Glutamatergic neuron (in vitro differentiated cells): ENCODE results near the gene KRT74. TPM values are rescaled to one million over a fixed set of nuclear protein-coding genes. Genes with fewer than 3 reads are reported as not detected.

Experiments
- DNase-seq: peaks from one replicate; pipeline ENCODE4 v3.0.0; 2022
- H3K27ac Mint-ChIP-seq: one replicate; pipeline ENCODE4 v1.8.0; 2020; ENCODE audit warnings: mild to moderate bottlenecking, mixed read lengths, inconsistent platforms; ENCODE audit not compliant: unreplicated experiment
- H3K27me3 Mint-ChIP-seq: one replicate; pipeline ENCODE4 v1.8.0; 2020; ENCODE audit warnings: mild to moderate bottlenecking, moderate library complexity, mixed read lengths, inconsistent platforms; ENCODE audit not compliant: unreplicated experiment
- H3K36me3 Mint-ChIP-seq: one replicate; pipeline ENCODE4 v1.8.0; 2020; ENCODE audit warnings: mild to moderate bottlenecking, mixed read lengths, inconsistent platforms; ENCODE audit not compliant: unreplicated experiment
- H3K4me1 Mint-ChIP-seq: one replicate; pipeline ENCODE4 v1.8.0; 2020; ENCODE audit warnings: mild to moderate bottlenecking, low read depth, mixed read lengths, inconsistent platforms; ENCODE audit not compliant: unreplicated experiment
- H3K4me3 Mint-ChIP-seq: one replicate; pipeline ENCODE4 v1.8.0; 2020; ENCODE audit warnings: mild to moderate bottlenecking, mixed read lengths, inconsistent platforms; ENCODE audit not compliant: unreplicated experiment
- H3K9me3 Mint-ChIP-seq: one replicate; pipeline ENCODE4 v1.8.0; 2020; ENCODE audit warnings: mild to moderate bottlenecking, moderate library complexity, mixed read lengths, inconsistent platforms; ENCODE audit not compliant: unreplicated experiment
- total RNA-seq: library from RNA; stranded (reverse); fragmentation: NEBNext Ultra II Directional; extraction: Animal tissue kit (Norgen Biotek cat#: 25700); gene quantifications from one replicate; pipeline ENCODE4 v1.2.1, GENCODE V29; 2021; ENCODE audit not compliant: unreplicated experiment
- TF ChIP-seq, protein P1 (sequence below): fragments of 200-600 bp; sonication (generic); IDR thresholded peaks from one replicate; pipeline ENCODE4 v1.5.0; 2021; ENCODE audit not compliant: partially characterized antibody, unreplicated experiment

KRT74 gene
- total RNA-seq, 1 donor from 2014 or later, result not detected

- Mint-ChIP-seq H3K27ac (no peak overlapping the region), H3K9me3 (peaks cover 5% of the 10 kb centered on the region), H3K4me1 (no peaks in the 10 kb centered on the region), H3K27me3 (peaks cover 6% of the 10 kb centered on the region), H3K4me3 (no peak overlapping the region), H3K36me3 (no peaks in the 10 kb centered on the region)
- TF ChIP-seq, protein P1, sequence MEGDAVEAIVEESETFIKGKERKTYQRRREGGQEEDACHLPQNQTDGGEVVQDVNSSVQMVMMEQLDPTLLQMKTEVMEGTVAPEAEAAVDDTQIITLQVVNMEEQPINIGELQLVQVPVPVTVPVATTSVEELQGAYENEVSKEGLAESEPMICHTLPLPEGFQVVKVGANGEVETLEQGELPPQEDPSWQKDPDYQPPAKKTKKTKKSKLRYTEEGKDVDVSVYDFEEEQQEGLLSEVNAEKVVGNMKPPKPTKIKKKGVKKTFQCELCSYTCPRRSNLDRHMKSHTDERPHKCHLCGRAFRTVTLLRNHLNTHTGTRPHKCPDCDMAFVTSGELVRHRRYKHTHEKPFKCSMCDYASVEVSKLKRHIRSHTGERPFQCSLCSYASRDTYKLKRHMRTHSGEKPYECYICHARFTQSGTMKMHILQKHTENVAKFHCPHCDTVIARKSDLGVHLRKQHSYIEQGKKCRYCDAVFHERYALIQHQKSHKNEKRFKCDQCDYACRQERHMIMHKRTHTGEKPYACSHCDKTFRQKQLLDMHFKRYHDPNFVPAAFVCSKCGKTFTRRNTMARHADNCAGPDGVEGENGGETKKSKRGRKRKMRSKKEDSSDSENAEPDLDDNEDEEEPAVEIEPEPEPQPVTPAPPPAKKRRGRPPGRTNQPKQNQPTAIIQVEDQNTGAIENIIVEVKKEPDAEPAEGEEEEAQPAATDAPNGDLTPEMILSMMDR, result no peak
- no peak for DNase-seq
These were observed 30.8 kb downstream of the KRT74 start for GRCh38 chr12:52542785-52543318.

DNA sequence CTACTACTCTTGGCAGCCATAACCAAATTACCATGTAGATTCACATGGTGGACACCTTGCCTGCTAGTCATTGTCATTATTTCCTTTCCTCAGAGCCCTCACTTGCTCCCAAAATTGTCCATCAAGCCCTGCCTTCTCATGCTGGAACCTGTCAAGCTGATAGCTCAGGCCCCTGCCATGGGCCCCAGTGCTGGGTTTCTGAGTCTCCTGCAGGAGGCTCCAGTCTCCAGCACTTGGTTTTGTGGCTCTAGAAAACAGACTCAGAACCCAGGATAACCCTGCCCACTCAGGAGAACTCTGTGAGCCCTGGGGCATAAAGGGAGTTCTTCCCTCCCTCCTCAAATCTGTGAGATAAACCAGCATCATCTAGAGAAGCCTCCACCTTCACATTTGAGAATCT lies 31.5 kb downstream of the KRT74 start:
- DNase-seq, result no peak
- Mint-ChIP-seq H3K4me3 (no peak overlapping the region), H3K27ac (no peak overlapping the region), H3K4me1 (no peaks in the 10 kb centered on the region), H3K27me3 (peaks cover 6% of the 10 kb centered on the region), H3K9me3 (peaks cover 5% of the 10 kb centered on the region), H3K36me3 (no peaks in the 10 kb centered on the region)
- TF ChIP-seq, protein P1, result no peak

GRCh38 chr12:52541709-52542108 lies 31.9 kb downstream of the KRT74 start:
- no peaks in the 10 kb centered on the region for H3K4me1 Mint-ChIP-seq
- H3K4me3 Mint-ChIP-seq, result no peak overlapping the region
- TF ChIP-seq, protein P1, result no peak

DNA sequence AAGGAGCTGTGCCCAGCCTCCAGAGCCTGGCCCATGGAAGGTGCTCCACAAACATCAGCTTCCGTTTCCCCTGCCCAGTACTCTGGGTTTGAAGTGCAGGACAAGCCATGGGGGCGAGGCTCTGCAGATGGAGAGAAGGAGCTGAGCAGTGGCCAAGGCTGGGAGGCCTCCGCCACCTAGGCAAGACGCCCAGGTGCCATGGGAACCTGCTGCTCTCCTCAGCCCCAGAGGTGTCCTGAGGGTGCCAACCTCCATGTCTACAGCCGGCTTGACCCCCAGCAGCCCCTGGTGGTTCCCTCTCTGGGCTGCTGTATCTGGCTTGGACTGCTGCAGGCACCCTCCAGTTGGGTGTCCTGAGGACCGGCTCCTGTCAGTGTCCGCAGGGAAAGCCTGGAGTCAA lies 33.1 kb downstream of the KRT74 start:
- peaks cover 5% of the 10 kb centered on the region for H3K9me3 Mint-ChIP-seq
- no peak for DNase-seq
- H3K4me1 Mint-ChIP-seq, result no peaks in the 10 kb centered on the region
- no peak overlapping the region for H3K4me3 Mint-ChIP-seq
- H3K27me3 Mint-ChIP-seq, result peaks cover 8% of the 10 kb centered on the region
- H3K27ac Mint-ChIP-seq, result no peak overlapping the region
- no peaks in the 10 kb centered on the region for H3K36me3 Mint-ChIP-seq
- TF ChIP-seq, protein P1, result no peak

More at GRCh38 chr12:52541709-52542108, 31.9 kb downstream of the KRT74 start:
- no peak for DNase-seq
- Mint-ChIP-seq H3K36me3 (no peaks in the 10 kb centered on the region), H3K27me3 (peaks cover 6% of the 10 kb centered on the region), H3K27ac (no peak overlapping the region), H3K9me3 (peaks cover 5% of the 10 kb centered on the region)

- Mint-ChIP-seq H3K36me3 (no peaks in the 10 kb centered on the region), H3K27ac (no peak overlapping the region), H3K9me3 (peaks cover 5% of the 10 kb centered on the region), H3K4me1 (no peaks in the 10 kb centered on the region), H3K27me3 (peaks cover 8% of the 10 kb centered on the region), H3K4me3 (no peak overlapping the region)
- DNase-seq, result no peak
- TF ChIP-seq, protein P1, result no peak
These were observed 33.8 kb downstream of the KRT74 start for GRCh38 chr12:52539821-52540173.
